Posterior vena cava (tissue), 2 donors: ENCODE measurements around the gene VCL. TPM values are rescaled to one million over a fixed set of nuclear protein-coding genes. Genes with fewer than 3 reads are reported as not detected.

Experiments used
- DNase-seq: peaks from one replicate; pipeline ENCODE4 v3.0.0-alpha.2; 2020; ENCODE audit warnings: low spot score
- intact Hi-C, 2 donors: fragments of 100-400 bp; cut with DNase I; formaldehyde crosslinking; loops; one replicate each; pipeline versions ENCODE4 v1.14.1 to v1.14.2; 2022 to 2023
- total RNA-seq, 2 donors: library from RNA; stranded (reverse); fragmentation: NEBNext Ultra II Directional; extraction: Animal tissue kit (Norgen Biotek cat#: 25700); gene quantifications; one replicate each; pipeline ENCODE4 v1.2.1, GENCODE V29; 2021
- donor health status: DM: yes; HTN: yes; CAD: no.
- donor health status: DM: yes; HTN: yes; CAD: no.

The VCL gene
- total RNA-seq, 2 donors from 2014 or later, result 419 to 480 TPM

DNA sequence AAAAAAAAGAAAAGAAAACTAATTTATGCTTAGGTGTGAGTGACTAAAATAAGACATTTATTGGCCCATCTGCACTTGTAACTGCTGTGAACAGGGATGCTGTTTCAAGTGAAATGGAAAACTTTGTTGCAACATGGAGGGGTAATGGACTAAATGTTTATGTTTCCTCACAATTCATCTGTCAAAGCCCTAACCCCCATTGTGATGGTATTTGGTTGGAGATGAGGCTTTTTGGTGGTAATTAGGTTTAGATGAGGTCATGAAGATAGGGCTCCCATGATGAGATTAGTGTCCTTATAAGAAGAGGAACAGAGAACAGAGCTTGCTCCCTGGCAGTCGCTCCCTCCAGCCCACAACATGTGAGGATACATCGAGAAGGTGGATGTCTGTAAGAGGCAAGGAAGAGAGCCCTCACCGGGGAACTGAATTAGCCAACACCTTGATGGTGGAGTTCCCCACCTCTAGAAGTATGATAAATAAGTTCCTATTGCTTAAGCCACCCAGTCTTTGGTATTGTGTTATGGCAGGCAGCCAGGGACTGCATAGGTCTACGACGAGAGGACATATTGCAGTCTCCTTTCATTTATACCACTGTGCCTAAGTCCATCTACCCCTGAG lies 28.6 kb upstream of the VCL start:
- DNase-seq, result no peak
- intact Hi-C loops, result no loop called here

DNA sequence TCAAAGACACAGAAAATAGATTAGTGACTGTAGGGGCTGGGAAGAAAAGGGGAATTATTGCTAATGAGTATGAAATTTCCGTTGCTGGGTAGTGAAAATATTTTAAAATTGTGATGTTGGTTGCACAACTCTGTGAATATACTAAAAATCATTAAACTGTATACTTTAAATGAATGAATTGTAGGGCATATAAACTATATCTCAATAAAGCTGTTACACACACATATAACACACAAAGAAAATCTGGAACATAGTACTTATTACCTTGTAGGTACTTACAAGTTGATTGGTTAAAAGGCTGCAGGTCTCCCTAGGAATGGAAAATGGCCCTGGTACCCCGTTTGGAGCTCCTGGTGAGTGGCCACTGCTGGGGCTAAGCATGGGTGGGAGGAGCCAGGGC lies 27.1 kb upstream of the VCL start:
- intact Hi-C loops, result no loop called here
- no peak for DNase-seq

DNA sequence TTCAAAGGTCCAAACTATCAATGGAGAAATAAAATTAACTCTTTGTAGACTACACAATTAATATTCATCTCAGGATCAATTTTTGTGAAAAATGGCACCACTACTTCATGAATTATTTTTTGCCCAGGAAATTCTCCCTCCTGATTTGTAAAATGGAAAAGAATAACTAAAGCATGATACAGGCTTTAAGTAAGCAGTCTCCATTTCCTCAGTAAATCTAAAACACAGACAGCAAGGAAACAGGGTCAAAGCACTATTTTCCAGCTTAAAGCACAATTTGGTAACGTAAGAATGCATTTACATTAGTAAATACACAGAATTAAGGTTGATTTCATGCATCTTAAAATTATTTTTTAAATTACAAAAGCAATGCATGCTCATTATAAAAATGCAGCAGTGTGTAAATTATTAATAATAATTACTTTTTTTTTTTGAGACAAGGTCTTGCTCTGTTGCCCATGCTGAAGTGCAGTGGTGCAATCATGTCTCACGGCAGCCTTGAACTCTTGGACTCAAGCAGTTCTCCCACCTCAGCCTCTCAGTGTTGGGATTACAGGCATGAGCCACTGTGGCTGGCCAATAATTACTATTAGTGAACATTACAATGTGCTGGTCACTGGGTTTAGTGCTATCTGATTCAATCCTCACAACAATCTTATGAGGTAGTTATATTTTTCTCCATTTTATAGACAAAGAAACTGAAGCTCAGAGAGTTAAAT lies 26.1 kb upstream of the VCL start:
- intact Hi-C loops, result no loop called here
- no peak for DNase-seq

DNA sequence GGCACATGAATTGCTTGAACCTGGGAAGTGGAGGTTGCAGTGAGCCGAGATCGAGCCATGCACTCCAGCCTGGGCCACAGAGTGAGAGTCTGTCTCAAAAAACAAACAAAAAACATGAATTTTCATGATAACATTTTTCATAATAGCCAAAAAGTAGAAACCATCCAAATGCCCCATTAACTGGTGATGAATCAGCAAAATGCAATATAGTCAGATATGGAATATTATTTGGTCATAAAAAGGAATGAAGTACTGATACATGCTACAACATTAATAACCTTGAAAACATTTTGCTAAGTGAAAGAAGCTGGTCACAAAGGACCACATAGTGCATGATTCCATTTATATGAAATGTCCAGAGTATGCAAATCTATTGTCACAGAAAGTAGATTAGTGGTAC lies 24.5 kb upstream of the VCL start:
- no peak for DNase-seq
- intact Hi-C loops, result no loop called here

DNA sequence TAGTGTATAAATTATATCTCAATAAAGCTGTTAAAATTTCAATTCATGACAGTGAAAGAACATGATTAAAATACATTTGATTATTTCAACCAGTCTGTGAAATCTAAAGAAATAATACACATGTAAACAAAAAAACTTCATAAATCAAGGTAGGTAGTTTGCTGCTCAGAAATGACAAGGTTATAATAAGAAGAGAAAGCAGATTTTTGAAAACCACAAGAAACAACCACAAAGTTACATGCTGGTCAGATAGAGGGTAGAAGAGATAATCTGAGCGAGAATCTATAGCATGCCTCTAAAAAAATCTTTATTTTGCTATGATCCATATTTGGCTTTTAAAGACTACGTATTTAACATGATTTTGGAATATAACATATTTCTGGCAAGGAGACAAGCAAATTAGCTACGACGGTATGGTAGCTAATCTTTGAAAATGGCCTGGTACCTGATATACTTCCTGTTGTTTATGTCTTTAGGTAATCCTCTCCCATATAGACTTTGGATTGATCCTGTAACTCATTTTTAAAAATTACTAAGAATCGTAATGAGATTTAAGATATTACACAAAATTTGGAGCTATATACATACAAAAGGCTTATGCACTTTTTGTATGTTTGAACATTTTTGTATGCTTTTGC lies 23.5 kb upstream of the VCL start:
- intact Hi-C loops, result no loop called here
- no peak for DNase-seq

DNA sequence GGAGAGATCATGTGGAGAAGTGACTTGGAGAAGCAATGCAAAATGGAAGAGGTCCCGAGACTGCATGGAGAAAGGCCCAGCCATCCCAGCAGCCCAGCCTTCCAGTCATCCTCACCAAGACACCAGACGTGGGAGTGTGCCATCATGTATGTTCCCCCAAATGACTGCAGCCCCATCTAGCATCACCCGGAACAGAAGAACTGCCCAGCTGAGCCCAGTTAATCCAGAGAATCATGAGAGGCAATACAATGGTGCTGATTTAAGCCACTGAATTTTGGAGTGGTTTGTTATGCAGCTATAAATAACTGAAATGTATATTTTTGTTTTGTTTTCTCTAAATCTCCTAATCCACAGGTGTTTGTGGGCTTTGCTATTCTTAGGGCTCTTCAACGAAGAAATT lies 22.5 kb upstream of the VCL start:
- no peak for DNase-seq
- intact Hi-C loops, result no loop called here

DNA sequence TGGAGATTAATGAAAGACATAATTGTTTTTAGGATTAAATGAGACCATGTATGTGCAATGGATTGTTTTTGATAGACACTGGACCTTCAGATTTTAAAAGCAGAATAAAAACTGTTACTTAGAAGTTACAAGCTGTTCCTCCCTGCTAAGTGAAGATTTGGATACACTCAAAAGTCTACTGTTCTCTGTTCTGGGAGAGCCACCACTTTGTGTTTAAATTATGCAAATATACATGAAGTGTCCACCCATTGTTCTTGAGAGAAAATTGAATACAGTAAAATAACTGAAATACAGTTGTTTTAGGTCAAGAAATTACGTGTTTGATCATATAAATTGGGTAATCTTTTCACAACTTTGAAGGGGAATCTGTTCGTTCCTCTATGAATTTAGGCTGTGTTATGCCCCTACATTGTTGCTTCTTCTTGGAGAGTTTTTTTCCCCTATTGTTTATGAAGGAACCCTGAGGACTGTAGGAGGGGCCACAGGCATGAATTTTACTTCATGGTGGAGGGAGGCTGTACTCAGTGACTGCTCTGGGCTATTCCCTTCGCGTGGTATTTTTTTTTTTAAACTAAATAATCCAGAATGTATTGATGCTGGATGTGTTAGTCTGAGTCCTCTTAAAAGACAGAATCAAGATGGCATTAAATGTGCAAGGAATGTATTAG lies 18.6 kb upstream of the VCL start:
- intact Hi-C loops, result no loop called here
- no peak for DNase-seq

DNA sequence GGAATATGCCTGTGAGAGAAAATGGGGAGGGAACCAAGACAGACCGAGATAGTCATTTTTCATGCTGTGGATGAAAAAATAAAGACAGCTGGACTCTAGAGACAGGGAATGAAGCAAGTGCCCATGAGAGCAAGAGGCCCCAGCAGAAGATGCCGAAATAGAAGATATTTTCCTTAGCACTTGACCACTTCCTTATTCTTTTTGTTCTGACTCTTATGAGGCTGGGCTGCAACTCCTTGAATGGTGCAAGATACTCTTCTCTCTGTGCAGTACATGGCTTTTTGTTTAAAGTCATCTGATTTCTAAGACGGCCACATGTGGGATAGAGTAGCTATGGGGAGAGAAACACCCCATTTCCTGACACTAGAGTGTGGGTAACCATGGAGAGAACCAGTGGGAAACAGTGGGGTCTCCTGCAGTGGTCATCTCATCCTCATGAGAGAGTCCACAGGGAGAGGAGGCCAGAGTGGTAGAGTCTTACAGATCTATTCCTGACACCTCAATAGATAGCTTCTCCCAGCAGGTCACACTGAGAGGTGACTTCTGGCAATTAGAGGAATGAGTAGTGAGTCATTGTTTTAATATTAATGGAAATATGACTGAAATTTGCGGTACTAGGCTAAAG lies 18.0 kb upstream of the VCL start:
- intact Hi-C loops, result no loop called here
- no peak for DNase-seq

DNA sequence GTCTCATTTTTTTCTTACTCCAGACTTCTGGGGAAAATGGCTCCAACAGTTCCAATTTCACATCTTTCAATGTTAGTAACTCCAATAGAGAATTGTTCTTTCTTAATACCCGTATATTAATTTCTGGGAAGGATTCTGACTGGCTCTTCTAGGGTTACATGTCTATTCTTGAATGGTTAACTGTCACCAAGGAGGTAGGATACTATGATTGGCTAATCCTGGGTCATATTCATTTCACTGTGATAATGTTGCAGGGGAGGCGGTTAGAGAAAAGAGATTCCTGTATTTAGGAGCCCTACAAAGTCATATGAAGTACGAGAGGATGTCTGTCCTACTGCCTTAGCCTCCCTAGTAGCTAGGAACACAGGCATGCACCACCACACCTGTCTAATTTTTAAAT lies 16.1 kb upstream of the VCL start:
- intact Hi-C loops, result no loop called here
- DNase-seq, result no peak

DNA sequence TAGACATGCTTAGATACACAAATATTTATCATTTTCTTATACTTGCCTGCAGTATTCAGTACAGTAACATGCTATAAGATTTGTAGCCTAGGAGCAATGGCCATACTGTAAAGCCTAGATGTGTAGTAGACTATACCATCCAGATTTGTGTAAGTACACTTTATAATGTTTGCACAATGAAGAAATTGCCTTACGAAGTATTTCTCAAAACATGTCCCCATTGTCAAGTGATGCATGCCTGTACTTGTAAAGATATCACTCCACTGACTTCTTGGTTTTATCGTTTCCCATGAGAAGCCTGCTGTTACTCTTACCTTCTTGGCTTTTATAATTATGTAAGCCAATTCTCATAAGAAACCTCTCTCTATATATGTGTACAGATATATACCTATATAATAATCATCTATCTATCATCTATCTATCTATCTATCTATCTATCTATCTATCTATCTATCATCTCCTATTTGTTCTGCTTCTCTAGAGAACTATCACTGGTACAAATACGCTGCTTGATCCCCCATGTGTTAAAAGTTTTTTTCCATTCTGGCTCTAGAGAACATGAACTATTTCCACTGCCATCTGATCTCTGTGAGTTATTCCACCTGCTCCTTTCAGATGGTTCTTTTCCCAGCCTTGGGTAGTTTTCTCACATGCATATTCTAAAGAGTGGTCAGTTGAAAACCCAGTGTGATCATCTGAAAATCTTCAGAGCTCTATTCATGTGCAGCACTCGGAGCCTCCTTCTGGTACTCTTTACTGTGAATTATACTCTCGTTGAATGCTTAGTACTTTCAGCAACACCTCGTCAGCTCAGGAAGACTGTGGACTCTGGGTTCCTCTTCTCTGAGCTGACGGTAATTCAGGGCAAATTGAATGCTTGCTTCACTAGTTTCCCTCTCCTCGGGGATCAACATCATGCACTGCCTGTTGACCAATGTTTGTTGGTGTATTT lies 14.5 kb upstream of the VCL start:
- no peak for DNase-seq
- intact Hi-C loops, result no loop called here

DNA sequence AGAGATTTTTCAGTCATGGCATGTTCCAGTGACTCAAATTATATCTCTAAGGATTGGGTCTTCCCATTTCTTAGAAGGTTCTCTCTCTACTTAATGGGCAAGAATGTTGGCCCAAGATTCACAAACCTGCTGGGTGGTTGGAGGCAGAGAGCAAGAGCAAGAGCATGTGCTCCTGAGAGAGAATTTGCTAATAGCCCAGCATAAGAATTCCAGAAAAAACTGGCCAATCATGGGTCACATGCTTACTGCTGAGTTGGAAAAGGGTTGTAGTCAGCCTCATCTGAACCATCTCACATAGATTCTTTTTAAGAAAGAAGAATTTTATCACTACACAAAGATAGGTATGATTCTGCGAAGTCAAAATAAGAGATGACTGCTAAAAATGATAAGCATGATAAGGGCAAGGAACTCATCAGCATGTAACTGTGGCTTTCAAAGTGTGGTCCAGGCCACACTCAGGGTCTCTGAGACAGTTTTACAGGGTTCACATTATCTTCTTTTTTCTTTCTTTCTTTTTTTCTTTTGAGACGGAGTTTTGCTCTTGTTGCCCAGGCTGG lies 8.2 kb upstream of the VCL start:
- DNase-seq, result no peak
- intact Hi-C loops, result no loop called here

DNA sequence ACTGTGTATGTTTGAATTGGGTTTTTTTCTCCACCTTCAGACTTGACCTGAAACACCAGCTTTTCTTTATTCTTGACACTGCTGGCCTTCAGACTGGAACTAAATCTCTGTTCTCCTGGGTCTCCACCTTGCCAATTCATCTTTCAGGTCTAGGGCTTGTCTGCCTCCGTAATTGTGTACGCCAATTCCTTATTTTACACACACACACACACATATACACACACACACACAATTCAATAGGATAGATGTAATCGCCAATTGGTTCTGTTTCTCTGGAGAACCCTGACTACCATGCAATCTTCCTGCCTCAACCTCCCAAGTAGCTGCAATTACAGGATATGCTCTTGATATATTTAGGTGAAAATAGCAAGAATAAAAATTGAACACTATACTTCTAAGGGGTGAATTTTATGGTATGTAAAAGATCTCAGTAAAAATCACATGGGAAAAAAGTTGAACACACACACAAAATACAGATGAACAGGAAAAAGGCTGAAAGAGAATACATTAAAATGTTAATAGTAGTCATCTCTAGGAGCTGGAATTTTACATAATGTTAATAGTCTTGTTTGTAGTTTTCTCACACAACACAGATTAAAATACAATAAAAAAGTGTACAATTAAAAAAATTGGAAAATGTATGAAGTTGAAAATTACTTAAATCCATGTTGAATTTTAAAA lies 6.6 kb upstream of the VCL start:
- DNase-seq, result no peak
- intact Hi-C loops, result no loop called here

DNA sequence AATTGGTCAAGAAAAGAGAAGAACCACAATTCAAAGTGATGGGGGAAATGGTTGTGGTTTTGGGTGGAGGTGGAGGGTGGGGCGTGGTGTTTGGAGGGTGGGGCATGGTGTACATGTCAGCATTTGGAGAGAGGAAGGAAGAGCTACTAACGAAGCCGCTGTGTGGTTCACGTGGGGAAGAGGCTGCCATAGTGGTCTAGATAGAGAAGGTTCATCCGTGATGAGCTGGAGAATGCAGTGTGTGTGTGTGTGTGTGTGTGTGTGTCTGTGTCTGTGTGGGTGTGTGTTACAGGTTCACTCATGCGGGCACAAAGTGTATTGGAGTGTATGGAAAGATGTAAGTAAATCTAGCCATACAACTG lies 6.1 kb upstream of the VCL start:
- DNase-seq, result peak; percentile 82
- intact Hi-C loops, result no loop called here

DNA sequence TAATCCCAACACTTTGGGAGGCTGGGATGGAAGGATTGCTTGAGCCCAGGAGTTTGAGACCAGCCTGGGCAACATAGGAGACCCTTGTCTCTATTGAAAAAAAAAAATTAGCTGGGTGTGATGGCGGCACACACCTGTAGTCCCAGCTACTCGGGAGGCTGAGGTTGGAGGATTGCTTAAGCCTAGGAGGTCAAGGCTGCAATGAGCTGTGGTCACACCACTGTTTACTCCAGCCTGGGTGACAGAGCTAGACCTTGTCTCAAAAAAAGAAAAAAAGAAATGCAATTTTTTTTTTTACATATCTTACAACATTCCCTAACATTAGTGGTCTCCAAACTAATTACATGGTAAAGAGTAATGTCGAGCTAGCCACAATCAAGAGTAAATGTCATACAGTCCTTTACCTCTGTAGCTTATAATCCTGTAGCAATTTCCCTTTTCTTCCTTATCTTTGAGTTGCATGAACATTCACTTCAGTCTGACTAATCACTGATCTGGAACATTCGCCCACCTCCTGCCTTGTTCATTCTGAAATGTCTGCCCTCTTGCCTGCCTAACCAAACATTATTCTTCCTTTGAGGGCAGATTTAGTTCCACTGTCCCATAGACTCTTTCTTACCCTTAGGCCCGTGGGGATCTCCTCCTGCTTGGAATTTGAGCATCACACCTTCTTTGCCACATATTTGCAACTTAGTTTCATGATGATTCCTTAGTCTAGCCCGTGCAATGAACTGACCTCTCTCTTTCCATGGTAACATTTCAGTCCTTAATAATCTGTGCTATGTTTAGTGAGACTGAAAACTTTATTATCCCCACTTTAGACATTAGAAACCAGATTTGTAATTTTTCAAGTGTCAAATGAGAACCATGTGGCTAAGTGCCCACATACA lies 4.8 kb upstream of the VCL start:
- DNase-seq, result no peak

DNA sequence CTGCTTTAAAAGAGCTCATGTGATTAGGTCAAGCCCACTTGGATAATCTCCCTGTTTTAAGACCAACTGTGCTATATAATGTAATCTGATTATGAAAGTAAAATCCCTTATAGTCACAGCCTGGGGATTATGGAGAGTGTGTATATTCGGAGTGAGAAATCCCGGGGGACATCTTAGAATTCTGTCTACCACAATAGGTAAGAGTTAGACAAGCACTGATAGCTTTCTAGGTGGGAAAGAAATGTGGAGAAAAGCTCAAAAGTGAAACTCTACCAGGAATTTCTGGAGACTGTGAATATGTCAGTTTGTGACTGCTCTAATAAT lies 2.9 kb upstream of the VCL start:
- no peak for DNase-seq
- intact Hi-C loops, result no loop called here

More for the DNA sequence above, 4.8 kb upstream of the VCL start:
- intact Hi-C loops, result no loop called here

DNA sequence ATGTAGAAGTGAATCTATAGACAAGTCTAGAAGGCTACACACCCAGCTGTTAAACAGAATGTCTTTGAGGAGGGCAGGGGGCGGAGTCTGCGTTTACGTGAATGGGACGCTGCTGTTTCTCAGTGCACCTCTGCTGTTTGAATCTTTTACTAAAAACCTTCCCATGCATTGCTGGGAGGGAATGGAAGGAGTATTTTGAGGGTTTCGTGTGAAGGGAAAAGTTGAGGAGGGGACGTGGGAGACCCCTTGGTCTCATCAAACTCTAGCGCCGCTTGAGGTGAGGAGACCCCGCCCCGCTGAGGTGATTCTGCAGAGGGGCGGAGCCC lies 492 bp upstream of the VCL start:
- DNase-seq, result no peak
- intact Hi-C loops, result no loop called here

DNA sequence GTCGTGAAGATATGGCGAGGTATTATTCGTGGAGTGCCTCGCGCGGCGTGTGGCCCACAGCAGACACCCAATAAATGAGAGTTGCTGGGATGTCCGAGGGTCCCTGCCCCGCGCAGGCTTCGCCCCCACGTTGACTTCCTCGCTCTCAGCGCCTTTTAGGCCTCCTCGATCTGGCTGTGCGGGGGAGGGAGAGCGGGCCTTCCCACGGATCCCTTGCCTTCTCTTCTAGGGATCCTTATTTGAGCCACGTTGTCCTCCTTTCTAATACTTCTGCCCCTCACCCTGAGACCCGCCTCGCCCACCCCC lies 660 bp downstream of the VCL start:
- intact Hi-C loops, result no loop called here
- DNase-seq, result peak; percentile 76
